ENCODE results near the gene SERPINF2.

SERPINF2 gene

DNA sequence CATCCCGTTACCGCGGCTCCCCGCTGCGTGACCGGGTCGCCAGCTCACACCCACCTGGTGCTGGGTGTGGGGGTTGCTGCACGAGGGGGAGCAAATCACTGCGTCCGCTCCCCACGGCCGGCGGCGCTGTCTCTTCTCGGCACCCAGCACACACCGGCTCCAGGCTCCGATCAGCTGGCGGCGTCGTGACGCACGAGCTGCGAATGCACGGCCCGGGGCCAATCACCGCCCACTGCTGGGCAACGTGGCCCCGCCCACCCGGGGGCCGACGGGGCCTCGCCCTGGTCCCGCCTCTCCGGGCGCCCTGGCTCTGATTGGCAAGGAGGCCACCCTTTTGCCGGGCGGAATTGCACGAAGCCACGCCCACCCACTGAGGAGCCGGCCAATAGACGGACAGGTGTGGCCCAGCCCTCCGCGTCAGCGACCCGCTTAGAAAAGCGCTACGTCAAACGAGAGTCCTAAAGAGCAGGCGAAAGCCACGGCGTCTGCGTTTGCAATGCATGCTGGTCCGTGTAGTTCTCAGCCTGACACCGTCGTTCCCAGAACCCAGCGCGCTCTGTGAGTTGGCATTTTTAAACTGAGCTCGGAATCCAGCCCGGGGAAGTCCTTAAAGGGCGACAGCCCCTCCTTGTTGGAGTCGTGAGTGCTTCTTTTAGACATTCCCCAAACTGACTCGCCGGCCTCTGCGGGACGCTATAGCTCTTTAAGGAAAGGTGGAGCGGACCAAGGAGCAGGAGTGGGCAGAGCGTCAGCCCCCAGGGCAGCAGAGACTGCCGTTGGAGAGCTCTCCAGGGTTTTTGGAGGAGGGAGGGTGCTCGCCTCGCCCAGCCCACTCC, 26.4 kb upstream of the SERPINF2 start:
- peak; percentile 100 for DNase-seq (ENCODE audit: low read depth)

DNA sequence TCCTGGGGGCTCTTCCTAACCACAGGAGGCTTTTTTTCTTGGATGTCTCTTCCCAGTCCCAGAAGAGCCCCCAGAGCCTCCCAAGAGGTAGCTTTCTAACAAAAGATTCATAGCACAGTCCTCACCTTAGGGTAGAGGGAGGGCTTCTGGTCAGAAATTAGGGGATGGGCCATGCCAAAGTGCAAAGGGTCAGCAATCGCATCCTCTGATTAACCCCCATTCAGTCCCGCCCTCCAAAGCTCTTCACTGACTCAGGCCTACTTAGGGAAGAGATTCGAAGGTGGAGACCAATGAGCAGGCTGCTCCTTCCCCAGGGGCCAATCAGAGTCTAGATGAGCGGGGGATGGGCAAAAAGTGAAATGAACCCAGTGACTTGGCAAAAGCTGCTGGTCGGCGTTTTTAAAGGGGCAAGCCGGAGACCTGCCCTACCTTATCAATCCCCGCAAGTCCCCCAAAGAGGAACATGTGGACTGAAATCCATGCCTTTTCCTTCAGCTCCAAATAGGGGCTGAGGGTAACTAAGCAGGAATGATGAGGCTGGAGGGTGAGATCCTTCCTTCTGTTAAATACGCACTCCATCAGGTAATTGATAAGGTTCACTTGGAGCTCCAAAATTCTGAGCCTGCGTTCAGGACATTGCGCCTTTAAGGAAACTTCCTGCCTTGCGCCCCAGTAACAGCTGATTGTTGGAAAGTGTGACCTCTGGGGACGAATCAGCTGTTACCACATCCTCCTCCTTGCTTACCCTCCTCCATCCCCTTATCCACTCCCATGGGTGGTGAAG, 25.6 kb upstream of the SERPINF2 start:
- DNase-seq (ENCODE audit: low read depth), result peak; percentile 99

DNA sequence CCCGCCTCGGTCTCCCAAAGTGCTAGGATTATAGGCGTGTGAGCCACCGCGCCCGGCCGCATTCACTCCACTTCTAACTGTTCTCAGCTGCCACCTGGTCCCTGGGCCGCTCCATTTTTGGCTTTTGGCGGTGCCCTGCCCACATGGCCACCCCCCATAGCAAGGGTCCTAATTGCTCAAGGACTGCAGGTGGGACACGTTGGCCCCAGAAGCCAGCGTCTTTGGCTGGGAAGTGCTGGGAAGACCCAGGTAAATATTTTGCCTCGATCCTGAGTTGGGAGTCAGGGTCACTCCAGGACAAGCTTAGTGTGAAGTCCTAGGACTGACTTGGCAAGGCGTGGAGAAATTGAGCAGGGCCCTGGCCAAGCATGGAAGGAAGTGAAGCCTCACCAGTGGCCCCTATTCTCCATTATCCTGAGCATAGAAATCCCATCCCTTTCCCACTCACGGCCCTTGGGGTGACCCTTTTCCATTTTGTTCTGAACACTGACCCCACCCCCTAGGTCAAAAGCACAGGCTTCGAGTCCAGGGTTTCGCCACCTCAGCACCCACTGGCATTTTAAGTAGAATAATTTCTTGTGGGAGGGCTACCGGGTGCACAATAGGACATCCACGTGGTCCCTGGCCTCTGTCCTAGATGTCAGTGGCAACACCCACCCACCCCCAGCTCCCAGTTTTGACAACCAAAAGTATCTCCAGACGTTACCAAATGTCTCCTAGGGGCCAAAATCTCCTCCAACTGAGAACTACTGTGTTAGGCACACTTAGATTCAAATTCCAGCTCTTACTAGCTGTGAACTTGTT, 24.1 kb upstream of the SERPINF2 start:
- DNase-seq (ENCODE audit: low read depth), result no peak

DNA sequence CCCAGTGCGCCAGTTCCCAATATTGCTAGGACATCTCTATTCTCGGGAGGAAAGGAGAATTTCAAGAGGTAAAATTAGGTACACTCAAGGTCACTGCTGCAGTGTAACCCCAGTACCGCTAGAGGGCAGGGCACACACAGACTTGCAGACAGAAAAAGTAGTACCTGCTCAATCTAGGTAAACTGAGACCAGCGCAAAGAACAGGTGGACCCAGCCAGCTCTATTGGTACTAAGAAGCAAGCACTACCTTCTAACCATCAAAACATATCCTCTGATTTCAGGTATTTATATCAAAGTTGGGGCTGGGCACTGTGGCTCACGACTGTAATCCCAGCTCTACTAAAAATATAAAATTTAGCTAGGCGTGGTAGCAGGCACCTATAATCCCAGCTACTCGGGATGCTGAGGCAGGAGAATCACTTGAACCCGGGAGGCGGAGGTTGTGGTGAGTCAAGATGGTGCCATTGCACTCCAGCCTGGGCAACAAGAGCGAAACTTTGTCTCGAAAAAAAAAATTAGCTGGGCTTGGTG, 21.8 kb upstream of the SERPINF2 start:
- DNase-seq (ENCODE audit: low read depth), result no peak

DNA sequence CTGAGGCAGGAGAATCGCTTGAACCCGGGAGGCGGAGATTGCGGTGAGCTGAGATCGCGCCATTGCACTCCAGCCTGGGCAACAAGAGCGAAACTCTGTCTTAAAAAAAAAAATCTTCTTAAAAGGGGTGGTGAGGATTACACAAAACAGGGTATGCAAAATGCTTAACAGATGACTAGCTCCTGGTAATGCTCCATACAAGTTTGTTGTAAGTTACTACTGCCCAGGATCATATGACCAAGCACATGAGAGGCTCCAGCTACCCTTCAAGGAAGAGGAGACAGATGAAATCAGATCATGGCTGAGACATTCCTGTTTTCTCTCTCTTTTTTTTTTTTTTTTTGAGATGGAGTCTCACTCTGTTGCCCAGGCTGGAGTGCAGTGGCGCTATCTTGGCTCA, 20.6 kb upstream of the SERPINF2 start:
- peak; percentile 59 for DNase-seq (ENCODE audit: low read depth)

DNA sequence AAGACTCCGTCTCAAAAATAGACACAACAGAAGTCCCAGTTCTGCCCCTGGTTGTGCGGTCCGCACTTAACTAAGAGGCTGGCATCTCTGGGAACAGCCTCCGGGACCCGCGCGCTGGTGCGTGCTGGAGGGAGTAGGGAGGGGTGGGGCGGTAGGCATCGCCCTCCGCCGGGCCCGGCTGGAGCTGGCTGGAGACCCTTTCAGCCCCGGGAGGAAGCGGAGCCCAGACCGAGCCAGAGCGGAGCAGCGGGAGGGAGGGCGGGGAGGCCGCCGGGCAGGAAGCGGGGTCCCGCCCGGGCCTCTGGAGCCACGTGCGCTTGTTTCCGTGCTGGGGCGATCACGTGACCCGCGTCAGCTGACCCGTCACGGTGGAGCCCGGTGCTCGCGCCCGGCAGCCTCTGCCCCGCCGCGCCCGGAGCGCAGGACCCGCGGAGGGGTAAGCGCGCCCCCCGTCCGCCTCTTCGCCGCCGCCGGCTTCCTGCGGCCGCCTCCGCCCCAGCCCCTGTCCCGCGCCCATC, 18.3 kb upstream of the SERPINF2 start, which contains the start of gene WDR81:
Gene WDR81 (plus strand): TSS at position 354 of the 518 bp plus-strand sequence. CDS start 256 bp downstream, outside the sequence.
- DNase-seq (ENCODE audit: low read depth), result peak; percentile 82

DNA sequence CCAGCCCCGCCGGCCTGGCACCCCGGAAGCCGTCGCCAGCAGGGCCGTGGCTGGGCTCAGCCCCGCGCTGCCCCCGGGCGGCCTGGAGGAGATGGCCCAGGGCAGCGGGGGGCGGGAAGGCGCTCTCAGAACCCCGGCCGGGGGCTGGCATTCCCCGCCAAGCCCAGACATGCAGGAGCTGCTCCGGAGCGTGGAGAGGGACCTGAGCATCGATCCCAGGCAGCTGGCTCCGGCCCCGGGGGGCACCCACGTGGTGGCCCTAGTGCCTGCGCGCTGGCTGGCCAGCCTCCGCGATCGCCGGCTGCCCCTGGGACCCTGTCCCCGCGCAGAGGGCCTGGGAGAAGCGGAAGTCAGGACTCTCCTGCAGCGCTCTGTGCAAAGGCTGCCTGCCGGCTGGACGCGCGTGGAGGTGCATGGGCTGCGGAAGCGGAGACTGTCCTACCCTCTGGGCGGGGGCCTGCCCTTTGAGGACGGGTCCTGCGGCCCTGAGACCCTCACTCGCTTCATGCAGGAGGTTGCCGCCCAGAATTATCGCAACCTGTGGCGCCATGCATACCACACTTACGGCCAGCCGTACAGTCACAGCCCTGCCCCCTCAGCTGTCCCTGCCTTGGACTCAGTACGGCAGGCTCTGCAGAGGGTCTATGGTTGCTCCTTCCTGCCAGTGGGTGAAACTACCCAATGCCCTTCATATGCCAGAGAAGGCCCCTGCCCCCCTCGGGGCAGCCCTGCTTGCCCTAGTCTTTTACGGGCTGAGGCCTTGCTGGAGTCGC, 17.6 kb upstream of the SERPINF2 start:
- DNase-seq (ENCODE audit: low read depth), result no peak

DNA sequence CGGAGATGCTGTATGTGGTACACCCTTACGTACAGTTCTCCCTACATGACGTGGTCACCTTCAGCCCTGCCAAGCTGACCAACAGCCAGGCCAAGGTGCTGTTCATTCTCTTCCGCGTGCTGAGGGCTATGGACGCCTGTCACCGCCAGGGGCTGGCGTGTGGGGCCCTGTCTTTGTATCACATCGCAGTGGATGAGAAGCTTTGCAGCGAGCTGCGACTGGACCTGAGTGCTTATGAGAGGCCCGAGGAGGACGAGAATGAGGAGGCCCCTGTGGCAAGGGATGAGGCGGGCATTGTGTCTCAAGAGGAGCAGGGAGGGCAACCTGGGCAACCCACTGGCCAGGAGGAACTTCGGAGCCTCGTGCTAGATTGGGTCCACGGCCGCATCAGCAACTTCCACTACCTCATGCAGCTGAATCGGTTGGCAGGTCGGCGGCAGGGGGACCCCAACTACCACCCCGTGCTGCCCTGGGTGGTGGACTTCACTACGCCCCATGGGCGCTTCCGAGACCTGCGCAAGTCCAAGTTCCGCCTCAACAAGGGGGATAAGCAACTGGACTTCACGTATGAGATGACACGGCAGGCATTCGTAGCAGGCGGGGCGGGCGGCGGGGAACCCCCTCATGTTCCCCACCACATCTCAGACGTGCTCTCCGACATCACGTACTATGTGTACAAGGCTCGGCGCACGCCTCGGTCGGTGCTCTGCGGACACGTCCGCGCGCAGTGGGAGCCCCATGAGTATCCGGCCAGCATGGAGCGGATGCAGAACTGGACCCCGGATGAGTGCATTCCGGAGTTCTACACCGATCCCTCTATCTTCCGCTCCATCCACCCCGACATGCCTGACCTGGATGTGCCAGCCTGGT, 16.8 kb upstream of the SERPINF2 start:
- DNase-seq (ENCODE audit: low read depth), result no peak

DNA sequence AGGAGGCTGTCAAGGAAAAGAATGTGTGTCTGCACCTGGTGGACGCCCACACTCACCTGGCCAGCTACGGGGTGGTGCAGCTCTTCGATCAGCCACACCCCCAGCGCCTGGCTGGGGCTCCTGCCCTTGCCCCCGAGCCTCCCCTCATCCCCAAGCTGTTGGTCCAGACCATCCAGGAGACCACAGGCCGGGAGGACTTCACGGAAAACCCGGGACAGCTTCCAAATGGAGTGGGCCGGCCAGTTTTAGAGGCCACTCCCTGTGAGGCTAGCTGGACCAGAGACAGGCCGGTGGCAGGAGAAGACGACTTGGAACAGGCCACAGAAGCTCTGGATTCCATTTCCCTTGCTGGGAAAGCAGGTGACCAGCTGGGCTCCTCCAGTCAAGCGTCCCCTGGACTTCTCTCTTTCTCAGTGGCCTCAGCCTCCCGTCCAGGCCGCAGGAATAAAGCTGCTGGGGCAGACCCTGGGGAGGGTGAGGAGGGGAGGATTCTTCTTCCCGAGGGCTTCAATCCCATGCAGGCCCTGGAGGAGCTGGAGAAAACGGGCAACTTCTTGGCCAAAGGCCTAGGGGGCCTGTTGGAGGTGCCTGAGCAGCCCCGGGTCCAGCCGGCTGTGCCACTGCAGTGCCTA, 15.9 kb upstream of the SERPINF2 start:
- DNase-seq (ENCODE audit: low read depth), result no peak

DNA sequence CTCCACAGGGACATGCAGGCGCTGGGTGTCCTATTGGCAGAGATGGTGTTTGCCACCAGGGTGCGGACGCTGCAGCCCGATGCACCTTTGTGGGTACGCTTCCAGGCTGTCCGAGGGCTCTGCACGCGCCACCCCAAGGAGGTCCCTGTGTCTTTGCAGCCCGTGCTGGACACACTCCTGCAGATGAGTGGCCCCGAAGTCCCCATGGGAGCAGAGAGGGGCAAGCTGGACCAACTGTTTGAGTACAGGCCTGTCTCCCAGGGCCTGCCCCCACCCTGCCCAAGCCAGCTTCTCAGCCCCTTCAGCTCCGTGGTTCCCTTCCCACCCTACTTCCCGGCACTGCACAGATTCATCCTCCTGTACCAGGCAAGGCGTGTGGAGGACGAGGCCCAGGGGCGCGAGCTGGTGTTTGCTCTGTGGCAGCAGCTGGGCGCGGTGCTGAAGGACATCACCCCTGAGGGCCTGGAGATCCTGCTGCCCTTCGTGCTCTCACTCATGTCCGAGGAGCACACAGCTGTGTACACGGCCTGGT, 15.3 kb upstream of the SERPINF2 start:
- DNase-seq (ENCODE audit: low read depth), result no peak

DNA sequence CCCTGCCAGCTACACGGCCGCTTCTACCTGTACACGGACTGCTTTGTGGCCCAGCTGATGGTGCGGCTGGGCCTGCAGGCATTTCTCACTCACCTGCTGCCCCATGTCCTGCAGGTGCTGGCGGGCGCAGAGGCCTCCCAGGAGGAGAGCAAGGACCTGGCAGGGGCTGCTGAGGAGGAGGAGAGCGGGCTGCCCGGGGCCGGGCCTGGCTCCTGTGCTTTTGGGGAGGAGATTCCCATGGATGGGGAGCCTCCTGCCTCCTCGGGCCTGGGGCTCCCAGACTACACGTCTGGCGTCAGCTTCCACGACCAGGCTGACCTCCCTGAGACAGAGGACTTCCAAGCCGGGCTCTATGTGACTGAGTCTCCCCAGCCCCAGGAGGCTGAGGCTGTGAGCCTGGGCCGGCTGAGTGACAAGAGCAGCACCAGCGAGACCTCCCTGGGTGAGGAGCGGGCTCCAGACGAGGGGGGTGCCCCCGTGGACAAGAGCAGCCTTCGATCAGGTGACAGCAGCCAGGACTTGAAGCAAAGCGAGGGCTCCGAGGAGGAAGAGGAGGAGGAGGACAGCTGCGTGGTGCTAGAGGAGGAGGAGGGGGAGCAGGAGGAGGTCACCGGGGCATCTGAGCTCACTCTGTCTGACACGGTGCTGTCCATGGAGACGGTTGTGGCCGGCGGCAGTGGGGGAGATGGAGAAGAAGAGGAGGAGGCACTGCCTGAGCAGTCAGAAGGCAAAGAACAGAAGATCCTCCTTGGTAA, 14.6 kb upstream of the SERPINF2 start:
- no peak for DNase-seq (ENCODE audit: low read depth)

DNA sequence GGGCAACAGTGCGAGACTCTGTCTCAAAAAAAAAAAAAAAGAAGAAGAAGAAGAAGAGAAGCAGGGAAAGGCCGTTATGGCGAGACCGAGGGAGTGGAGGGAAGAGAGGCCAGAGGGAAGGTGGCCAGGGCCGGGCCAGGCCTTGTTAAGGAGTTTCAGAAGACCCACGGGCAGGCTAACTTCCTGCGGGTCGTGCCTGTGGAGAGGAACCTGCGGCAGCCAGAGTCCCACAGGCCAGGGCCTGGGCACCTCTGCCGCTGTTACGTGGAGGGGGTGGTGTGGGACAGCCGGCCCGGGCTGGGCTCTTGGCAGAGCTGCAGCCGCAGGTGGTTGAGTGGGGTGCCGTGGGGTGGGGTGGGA, 12.7 kb upstream of the SERPINF2 start:
- no peak for DNase-seq (ENCODE audit: low read depth)

DNA sequence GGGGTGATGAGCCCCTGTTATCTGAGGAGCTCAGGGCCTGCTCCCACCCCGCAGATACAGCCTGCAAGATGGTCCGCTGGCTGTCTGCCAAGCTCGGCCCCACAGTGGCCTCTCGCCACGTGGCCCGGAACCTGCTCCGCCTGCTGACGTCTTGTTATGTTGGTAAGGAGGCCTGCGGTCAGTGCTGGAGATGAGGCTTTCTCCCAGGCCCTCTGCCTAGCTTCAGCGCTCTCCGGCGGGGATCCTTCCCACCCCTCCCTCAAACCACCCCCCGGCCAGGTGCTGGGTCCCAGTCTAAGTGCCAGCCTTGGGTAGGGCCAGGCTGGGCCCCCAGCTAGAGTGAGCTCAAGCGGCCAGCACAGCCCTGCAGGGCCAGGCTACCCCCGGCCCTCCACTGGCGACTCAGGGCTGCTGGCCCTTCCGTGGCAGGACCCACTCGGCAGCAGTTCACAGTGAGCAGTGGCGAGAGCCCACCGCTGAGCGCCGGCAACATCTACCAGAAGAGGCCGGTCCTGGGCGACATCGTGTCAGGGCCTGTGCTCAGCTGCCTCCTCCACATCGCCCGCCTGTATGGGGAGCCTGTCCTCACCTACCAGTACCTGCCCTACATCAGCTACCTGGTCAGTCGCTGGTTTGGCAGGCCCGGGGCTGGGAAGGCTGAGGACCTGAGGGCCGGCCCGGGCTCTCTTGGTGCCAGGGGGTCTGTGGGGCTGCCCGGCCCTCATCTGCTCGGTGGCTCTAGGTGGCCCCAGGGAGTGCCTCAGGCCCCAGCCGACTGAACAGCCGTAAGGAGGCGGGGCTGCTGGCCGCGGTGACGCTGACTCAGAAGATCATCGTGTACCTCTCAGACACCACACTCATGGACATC, 12.1 kb upstream of the SERPINF2 start:
- peak; percentile 92 for DNase-seq (ENCODE audit: low read depth)

DNA sequence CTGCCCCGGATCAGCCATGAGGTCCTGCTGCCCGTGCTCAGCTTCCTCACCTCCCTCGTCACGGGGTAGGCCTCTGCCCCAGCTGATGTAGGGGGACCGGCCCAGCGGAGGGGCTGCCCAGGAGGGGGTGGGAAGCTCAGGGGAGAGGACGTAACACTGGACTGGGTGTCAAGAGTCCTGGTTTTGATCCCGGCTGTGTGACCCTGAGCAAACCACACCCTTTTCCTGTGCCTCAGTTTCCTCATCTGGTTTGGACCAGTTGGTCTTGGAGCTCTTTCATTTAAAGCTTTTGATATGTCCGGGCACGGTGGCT, 11.5 kb upstream of the SERPINF2 start:
- DNase-seq (ENCODE audit: low read depth), result no peak

DNA sequence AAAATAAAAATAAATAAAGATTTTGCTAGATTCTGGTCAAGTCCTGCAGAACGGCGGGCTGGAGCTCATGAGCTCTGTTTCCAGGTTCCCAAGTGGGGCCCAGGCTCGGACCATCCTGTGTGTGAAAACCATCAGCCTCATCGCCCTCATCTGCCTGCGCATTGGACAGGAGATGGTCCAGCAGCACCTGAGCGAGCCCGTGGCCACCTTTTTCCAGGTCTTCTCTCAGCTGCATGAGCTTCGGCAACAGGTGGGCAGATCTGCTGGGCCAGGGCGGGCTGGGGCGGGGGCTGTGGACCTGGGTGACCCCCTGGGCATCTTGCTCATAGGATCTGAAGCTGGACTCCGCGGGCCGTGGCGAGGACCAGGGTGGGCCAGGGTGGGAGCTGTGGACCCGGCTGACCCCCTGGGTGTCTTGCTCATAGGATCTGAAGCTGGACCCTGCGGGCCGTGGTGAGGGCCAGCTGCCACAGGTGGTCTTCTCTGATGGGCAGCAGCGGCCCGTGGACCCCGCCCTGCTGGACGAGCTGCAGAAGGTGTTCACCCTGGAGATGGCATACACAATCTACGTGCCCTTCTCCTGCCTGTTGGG, 10.3 kb upstream of the SERPINF2 start:
- DNase-seq (ENCODE audit: low read depth), result no peak

DNA sequence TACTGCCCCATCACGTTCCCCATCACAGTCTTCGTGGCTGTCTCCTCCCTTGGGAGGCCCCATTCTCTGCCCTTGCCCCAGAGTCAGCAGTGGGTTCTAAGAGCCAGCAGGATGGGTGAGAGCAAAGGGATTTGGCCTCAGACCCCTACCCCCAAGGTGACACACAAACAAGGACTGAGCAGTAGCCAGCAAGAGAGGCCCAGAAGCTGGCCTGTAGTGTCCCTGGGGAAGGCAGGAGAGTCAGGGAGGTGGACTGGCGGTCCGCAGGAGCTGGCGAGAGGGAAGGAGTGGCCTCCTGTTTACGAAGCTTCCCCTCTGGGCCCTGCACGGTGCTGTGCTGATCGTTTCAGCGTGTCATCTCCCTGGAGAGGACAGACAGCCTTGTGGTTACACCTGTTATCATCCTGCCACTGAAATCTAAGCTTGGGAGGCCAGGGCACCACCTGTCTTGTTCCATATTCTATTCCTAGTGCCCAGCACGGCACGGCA, 9.8 kb upstream of the SERPINF2 start:
- no peak for DNase-seq (ENCODE audit: low read depth)

DNA sequence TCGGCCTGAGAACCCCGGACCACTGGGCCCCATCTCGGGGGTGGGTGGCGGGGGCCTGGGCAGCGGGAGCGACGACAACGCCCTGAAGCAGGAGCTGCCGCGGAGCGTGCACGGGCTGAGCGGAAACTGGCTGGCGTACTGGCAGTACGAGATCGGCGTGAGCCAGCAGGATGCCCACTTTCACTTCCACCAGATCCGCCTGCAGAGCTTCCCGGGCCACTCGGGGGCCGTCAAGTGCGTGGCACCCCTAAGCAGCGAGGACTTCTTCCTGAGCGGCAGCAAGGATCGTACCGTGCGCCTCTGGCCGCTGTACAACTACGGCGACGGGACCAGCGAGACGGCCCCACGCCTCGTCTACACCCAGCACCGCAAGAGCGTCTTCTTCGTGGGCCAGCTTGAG, 8.9 kb upstream of the SERPINF2 start:
- DNase-seq (ENCODE audit: low read depth), result no peak

Data from iris pigment epithelial cell (primary cell).